ENCODE measurements around the gene SLC5A5.
"Not testable (repeated sequence)": the region's sequence is repeated elsewhere in the genome, so short reads cannot be mapped to it uniquely, and the experiment has no call there.

The SLC5A5 gene

DNA sequence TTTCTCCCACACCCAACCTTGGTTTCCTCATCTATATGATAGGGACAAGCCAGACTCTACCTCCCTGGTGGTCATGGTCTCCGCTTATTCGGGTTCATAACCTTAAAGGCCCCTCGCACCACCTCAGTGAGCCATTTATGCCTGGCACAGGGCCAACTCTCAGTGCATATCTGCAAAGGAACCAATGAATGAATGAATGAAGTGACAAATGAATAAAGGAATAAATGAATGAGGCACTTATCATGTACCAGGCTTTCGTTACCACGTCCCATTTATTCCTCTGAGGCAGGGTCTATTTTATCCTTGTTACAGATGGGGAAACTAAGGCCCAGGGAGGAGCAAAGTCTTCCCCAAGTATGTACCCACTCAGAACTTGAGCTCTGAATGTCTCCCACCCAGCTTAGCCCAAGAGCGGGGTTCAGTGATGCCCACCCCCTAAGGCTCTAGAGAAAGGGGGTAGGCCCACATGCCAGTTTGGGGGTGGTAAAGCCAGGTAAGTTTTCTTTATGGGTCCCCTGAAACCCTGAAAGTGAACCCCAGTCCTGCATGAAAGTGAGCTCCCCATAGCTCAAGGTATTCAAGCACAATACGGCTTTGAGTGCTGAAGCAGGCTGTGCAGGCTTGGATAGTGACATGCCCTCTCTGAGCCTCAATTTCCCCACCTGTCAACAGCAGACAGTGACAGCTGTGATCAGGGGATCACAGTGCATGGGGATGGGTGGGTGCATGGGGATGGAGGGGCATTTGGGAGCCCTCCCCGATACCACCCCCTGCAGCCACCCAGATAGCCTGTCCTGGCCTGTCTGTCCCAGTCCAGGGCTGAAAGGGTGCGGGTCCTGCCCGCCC is 490 bp upstream of the SLC5A5 start:
- DNase-seq (ENCODE audit: low spot score), result no peak

DNA sequence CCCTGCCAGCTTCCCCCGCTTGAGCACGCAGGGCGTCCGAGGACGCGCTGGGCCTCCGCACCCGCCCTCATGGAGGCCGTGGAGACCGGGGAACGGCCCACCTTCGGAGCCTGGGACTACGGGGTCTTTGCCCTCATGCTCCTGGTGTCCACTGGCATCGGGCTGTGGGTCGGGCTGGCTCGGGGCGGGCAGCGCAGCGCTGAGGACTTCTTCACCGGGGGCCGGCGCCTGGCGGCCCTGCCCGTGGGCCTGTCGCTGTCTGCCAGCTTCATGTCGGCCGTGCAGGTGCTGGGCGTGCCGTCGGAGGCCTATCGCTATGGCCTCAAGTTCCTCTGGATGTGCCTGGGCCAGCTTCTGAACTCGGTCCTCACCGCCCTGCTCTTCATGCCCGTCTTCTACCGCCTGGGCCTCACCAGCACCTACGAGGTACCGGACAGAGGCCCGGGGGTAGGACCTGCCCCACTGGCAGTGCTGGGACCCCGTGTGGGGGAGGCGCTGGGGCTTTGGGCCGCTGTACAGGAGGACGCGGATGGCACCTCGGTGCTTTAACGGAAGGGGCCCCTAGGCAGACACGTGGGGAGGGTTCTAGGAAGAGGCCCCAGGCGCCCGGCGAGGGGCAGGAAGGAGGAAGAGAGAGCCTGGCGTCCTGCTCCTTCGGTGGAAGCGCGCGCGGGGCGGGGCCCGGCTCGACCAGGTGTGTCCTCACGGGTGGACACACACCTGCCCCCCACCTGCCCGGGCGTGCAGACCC is 681 bp downstream of the SLC5A5 start:
- no peak for DNase-seq (ENCODE audit: low spot score)

DNA sequence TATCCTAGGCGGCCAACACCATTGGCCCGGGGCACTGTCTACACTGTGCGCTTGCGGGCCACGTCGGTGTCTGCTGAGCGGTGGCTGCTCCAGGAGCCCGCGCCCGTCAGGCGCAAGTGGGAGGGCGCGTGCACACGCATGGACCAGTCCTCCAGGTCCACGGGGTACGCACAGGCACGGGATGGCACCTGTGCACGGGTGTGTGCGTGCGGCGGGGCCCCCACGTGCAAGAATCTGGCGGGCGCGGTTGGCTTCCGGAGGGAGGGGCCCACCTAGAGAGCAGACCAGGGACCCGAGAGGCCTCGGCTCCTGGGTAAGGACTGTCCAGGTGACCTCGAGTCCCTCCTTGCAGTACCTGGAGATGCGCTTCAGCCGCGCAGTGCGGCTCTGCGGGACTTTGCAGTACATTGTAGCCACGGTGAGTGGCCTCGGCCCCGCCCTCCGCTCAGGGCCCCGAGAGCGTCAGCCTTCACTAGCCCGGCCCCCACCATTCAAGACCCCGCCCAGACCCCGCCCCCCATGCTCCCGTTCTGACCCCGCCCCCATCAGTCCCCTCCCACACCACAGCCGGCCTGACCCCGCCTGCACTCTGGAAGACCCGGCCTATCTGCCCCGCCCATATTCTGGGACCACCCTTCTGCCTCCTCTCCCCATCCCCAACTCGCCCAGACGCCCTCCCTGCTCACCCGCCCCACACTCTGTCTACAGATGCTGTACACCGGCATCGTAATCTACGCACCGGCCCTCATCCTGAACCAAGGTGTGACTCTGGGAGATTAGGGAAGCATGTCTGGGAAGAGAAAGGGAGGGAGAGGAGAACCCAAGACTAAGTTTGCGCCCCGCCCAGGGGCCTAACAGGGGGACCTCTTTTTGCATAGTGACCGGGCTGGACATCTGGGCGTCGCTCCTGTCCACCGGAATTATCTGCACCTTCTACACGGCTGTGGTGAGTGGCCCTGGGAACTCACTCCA is 2.3 kb downstream of the SLC5A5 start:
- peak; percentile 48 for DNase-seq (ENCODE audit: low spot score)

DNA sequence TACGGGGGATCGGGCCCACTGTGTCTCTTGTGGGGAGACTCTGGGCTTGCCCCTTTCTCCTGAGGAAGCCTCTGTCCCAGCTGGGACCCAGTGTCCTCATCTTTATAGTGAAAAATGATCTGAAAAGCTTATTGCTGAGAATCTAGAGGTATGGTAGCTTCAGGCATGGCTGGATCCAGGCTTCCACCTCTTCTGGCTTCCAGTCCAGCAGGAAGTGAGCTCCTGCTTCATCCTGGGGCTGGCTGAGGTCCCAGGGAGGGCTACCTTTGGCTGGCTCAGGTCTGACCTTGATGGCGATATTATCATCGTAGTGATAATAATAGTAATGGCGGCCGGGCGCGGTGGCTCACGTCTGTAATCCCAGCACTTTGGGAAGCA is 3.0 kb downstream of the SLC5A5 start:
- no peak for DNase-seq (ENCODE audit: low spot score)

DNA sequence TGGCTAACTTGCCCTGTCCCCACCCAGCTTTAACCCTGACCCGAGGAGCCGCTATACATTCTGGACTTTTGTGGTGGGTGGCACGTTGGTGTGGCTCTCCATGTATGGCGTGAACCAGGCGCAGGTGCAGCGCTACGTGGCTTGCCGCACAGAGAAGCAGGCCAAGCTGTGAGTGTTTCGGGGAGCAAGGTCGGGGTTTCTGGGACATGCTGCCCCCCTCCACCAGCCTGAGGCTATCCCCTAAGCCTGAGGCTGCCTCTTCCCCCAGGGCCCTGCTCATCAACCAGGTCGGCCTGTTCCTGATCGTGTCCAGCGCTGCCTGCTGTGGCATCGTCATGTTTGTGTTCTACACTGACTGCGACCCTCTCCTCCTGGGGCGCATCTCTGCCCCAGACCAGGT is 6.0 kb downstream of the SLC5A5 start:
- no peak for DNase-seq (ENCODE audit: low spot score)

DNA sequence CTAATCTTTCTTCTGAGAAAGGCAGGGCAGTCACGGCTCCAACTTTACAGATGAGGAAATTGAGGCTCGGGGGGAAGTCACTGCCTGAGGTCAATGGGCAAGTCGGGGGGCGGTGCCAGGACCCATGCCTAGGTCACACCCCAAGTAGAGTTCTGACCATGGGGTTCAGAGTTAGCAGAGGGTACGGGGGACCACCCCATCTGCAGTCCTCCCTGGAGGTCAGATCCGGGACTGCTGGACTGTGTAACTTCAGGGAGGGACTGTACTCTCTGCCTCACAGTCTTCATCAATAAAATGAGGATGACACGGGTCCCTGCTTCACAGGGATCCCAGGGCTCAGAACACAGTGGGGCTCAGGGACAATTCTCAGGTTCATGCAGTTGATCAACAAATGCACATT is 7.7 kb downstream of the SLC5A5 start:
- no peak for DNase-seq (ENCODE audit: low spot score)

DNA sequence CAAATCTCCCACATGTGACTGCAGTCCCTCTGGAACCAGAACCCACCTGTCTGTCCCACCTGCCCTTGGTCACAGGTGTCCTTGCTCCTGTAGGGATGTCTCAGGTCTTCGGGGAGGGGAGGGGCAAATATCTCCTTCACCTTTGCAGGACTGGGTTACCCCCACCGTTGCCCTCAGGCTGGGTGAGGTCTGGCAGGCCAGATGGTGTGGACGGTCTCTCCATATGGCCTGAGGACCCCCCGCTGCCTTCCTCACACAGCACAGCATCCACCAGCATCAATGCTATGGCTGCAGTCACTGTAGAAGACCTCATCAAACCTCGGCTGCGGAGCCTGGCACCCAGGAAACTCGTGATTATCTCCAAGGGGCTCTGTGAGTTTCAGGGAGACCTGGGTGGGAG is 10.0 kb downstream of the SLC5A5 start:
- no peak for DNase-seq (ENCODE audit: low spot score)

DNA sequence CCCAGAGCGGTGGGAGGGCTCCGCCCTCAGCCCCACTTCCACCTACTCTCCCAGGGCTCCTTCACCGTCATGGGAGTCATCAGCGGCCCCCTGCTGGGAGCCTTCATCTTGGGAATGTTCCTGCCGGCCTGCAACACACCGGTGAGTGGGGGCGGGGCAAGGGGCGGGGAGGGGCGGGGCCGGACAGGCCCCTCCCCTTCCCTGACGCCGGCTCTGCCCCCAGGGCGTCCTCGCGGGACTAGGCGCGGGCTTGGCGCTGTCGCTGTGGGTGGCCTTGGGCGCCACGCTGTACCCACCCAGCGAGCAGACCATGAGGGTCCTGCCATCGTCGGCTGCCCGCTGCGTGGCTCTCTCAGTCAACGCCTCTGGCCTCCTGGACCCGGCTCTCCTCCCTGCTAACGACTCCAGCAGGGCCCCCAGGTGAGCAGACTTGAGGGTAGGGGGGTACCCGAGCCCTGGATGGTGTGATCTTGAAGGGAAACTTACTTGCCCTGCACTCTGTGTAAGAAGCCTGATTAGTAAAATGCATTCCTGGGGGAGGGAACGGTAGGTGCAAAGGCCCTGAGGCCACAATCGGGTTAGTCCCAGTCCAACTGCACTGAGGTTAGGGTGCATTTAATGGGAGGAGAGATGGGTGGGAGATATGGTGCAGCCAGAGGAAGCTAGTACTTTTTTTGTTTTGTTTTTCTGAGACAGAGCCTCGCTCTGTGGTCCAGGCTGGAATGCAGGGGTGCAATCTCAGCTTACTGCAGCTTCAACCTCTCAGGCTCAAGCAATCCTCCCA is 12.1 kb downstream of the SLC5A5 start:
- no peak for DNase-seq (ENCODE audit: low spot score)

DNA sequence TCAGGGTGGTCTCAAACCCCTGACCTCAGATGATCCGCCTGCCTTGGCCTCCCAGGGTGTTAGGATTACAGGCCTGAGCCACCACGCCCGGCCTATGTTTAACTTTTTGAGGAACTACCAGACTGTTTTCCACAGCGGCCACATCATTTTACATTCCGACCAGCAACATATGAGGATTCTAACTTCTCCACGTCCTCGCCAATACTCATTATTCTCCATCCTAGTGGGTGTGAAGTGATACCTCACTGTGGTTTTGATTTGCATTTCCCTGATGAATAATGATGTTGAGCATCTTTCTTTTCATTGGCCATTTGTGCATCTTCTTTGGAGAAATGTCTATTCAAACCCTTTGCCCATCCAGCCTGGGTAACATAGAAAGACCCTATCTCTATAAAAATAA is 14.8 kb downstream of the SLC5A5 start:
- no peak for DNase-seq (ENCODE audit: low spot score)

DNA sequence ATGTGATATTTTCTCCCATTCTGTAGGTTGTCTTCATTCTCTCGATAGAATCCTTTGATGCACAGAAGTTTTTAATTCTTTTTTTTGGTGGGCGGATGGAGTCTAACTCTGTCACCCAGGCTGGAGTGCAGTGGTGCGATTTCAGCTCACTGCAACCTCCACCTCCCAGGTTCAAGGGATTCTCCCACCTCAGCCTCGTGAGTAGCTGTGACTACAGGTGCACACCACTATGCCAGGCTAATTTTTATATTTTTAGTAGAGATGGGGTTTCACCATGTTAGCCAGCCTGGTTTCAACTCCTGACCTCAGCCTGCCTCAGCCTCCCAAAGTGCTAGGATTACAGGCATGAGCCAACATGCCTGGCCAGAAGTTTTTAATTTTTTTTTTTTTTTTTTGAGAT is 15.5 kb downstream of the SLC5A5 start:
- not testable (repeated sequence) for DNase-seq (ENCODE audit: low spot score)

DNA sequence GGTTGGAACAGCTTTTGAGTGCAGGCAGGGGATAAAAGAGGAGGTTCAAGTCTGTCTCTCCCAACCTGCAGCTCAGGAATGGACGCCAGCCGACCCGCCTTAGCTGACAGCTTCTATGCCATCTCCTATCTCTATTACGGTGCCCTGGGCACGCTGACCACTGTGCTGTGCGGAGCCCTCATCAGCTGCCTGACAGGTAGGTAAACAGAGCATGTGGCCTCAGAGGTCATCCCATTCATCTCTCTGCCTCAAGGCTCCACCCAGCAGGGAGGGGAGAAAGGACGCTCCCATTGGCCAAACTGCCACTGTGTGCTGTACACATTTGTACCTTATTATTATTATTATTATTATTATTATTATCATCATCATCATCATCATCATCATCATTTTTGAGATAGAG is 16.5 kb downstream of the SLC5A5 start:
- no peak for DNase-seq (ENCODE audit: low spot score)

DNA sequence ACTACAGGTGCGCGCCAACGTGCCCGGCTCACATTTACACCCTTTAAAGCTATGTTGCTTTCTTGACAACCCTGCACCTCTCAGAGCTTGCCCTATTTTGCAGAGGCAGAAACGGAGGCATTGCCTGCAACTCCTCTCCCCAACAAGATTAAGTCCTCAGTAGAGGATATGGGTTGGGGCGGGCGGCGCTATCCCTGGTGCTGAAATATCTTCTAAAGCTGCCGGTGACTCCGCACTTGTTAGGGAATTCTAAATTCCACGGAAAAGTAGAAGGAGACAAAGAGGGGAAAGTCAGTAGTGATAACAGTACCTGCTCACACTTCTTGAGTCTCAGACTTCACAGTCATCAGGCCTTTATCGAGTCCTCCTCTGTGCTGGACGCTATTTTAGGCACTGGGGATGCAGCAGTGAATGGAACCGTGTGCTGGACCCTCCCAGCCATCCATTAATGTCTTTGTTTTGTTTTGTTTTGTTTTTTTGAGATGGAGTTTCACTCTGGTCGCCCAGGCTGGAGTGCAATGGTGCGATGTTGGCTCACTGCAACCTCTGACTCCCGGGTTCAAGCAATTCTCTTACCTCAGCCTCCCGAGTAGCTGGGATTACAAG is 18.0 kb downstream of the SLC5A5 start:
- no peak for DNase-seq (ENCODE audit: low spot score)

DNA sequence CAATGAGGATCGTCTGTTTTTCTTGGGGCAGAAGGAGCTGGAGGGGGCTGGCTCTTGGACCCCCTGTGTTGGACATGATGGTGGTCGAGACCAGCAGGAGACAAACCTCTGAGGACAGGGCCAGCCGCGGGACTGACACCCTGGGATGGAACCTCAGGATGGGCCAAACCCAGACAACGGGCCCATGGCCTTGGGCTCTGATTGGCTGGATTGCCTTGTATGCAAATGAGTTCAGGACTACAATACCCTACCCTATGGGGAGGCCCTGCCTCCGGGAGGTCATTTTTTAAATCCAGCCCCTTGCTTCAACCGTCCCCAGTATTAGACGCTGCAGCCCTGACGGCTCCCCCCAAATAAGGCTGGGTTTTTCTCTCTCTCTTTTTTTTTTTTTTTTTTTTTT is 22.0 kb downstream of the SLC5A5 start:
- DNase-seq (ENCODE audit: low spot score), result no peak

DNA sequence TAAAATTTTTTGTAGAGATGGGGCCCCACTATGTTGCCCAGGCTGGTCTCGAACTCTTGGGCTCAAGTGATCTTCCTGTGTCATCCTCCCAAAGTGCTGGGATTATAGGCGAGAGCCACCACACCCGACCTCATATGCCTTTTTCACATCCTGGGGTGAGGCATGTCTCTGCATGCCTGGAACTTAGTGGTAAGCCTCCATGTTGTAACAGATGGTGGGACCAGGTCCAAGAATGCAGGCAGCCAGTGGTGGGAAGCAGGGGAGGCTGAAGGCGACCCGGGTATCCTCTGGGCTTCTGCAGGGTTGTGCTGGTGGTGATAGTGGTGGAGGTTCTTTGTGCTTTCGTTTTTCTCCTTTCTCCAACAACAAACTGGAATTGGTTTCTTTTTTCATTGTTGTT is 31.0 kb downstream of the SLC5A5 start:
- DNase-seq (ENCODE audit: low spot score), result no peak

DNA sequence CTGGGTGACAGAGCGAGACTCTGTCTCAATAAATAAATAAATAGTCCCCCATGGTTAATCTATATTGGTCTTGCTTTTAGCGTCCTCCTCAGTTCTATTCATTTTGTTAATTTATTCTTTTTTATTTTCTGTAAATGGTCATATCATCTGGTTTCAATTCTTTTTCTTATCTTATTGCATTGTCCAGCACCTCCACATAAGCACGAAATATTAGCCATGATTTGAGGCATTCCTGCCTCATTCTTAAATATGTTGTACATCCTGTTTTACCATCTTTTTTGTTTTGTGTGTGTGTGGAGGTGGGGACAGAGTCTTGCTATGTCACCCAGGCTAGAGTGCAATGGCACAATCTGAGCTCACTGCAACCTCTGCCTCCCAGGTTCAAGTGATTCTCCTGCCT is 36.5 kb downstream of the SLC5A5 start:
- DNase-seq (ENCODE audit: low spot score), result no peak

DNA sequence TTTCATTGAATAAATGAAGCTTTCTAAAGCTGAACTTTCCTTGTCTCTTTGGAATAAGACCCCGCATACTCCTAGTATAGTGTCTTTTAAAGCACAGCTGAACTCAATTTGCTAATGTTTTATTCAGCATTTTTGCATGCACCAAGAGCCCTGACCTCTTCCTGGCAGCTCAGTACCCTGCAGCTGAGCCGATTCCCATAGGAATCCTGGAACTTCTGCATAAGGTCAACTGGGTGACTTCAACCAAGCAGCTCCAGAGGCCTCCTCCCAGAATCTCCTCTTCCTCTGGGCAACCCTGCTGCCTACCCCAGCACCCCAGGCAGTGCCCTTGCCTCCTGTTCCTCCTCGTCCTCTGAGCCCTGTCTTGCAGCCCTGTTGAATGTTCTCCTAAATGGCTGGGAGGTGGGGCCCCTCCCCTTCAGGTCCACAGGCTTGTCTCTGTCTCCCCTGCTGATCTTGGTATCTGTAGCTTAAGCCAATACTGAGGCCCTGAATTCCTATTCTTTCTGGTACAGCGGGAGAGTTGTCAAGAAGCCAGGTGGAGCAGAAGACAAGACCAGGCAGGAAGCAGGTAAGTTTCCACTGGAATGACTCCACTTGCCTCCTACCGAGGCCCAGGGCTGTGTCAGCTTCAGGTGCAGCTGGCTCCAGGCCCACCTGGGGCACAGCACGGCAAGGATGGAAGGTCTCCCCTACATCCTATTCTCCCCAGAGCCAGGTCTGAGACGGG is 37.4 kb downstream of the SLC5A5 start:
- DNase-seq (ENCODE audit: low spot score), result no peak

DNA sequence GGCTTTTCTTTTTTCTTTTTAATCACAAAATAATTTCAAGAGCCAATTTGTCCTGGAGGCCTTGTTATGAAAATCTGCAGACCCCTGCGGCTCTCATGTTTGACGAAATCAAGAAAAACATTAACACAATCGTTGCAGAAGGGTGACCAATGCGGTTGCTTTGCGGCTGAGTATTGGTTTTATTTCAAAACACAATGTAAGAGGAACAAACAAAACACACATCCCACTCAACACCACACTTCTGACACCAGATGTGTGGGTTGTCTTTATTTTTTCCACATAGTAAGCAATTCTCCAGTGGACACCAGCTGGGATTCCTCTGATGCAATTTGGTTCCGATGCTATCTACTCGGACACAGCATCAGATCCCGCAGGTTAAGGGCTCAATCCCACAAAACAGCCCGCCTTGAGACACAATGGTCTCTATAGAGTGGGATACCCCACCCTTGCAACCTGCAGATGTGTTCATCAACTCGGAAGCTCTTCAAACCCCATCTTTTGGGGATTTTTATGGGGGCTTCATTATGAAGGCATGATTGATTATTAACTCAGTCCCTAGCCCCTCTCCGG is 39.1 kb downstream of the SLC5A5 start:
- DNase-seq (ENCODE audit: low spot score), result no peak

DNA sequence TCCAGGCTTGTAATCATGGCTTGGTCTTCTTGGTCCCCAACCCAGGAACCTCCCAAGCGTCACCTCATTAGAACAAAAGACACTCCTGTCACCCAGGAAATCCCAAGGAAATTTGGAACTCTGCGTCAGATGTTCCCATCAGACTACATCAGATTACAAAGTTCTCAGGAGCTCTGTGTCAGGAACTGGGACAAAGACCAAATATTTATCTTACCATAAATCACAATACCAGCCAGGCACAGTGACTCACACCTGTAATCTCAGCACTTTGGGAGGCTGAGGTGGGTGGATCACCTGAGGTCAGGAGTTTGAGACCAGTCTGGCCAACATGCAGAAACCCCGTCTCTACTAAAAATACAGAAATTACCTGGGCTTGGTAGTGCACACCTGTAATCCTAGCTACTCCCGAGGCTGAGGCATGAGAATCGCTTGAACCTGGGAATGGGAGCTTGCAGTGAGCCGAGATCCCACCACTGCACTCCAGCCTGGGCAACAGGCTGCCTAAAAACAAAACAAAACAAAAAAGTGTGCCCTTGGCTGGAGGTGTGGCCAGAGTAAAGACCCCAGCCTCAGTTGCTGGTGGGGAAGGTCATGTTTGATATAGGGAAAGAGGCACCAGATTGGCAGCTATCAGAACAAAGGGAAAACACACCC is 44.3 kb downstream of the SLC5A5 start:
- DNase-seq (ENCODE audit: low spot score), result no peak

DNA sequence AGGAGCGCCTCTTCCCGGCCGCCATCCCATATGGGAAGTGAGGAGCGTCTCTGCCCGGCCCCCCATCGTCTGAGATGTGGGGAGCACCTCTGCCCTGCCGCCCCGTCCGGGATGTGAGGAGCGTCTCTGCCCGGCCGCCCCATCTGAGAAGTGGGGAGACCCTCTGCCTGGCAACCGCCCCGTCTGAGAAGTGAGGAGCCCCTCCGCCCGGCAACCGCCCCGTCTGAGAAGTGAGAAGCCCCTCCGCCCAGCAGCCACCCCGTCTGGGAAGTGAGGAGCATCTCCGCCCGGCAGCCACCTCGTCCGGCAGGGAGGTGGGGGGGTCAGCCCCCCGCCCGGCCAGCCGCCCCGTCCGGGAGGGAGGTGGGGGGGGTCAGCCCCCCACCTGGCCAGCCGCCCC is 46.4 kb downstream of the SLC5A5 start:
- not testable (repeated sequence) for DNase-seq (ENCODE audit: low spot score)

DNA sequence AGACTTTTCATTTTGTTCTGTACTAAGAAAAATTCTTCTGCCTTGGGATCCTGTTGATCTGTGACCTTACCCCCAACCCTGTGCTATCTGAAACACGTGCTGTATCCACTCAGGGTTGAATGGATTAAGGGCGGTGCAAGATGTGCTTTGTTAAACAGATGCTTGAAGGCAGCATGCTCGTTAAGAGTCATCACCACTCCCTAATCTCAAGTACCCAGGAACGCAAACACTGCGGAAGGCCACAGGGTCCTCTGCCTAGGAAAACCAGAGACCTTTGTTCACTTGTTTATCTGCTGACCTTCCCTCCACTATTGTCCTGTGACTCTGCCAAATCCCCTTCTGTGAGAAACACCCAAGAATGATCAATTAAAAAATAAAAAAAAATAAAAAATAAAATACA is 47.4 kb downstream of the SLC5A5 start:
- DNase-seq (ENCODE audit: low spot score), result not testable (repeated sequence)
